ENCODE results near the gene PRMT3. TPM values are rescaled to one million over a fixed set of nuclear protein-coding genes. Genes with fewer than 3 reads are reported as not detected.

Gene PRMT3
- total and polyA plus RNA-seq, 2 donors (not counting 3 experiments of a cell fraction or from before 2014, with no cell fraction given): 6.2 to 13.3 TPM

DNA sequence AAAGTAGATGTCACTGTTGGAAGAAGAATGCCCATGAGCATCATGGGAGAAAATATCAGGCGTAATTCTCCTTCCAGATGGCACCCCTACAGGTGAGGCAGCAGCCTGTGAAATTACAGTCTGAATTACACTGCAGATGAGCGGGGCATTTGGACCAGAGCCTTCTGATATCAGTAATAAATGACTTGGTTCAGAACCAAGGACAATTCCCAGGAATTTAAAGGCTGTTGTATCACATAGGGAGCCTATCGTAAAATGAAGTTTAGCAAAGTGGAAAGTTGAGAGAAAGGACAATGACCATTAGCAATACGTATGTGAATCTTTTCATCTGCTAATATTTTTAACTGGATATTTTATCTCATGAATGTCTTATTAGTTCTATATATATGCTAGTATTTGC is 61.3 kb downstream of the PRMT3 start:
- CTCF ChIA-PET: no interaction called here
- no TSS peak for BruUV-seq (replicated peaks)

More for the DNA sequence above, 61.3 kb downstream of the PRMT3 start:
- H3K27ac ChIP-seq (ENCODE audit: insufficient read depth, low read depth, low read length): no peak overlapping the region
- H3K9me3 ChIP-seq (replicated peaks; ENCODE audit: control insufficient read depth, insufficient read depth, low read length): no peaks in the 10 kb centered on the region
- no peak overlapping the region for H3K4me2 ChIP-seq (ENCODE audit: insufficient read depth, low read length)
- POLR2A ChIA-PET: no interaction called here
- no peaks in the 10 kb centered on the region for H3K27me3 ChIP-seq (ENCODE audit: control insufficient read depth in 2 of 2, insufficient read depth in 2 of 2, low read length in 2 of 2)
- intact Hi-C loops (cut with micrococcal nuclease): no loop called here
- H3K9me1 ChIP-seq (replicated peaks; ENCODE audit: control insufficient read depth, extremely low read depth, insufficient read depth, low read length): no peaks in the 10 kb centered on the region
- FAIRE-seq (no peak), DNase-seq (ENCODE audit: low read depth, low spot score) (no peak)
- no peaks in the 10 kb centered on the region for H3K4me1 ChIP-seq (ENCODE audit: control insufficient read depth, extremely low read depth, insufficient read depth, low read length)
- TF ChIP-seq POLR2AphosphoS5 (IDR thresholded peaks at IDR 0.05; ENCODE audit: insufficient read depth, low read depth, low read length): no peak
- TF ChIP-seq, protein P1, sequence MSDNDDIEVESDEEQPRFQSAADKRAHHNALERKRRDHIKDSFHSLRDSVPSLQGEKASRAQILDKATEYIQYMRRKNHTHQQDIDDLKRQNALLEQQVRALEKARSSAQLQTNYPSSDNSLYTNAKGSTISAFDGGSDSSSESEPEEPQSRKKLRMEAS (IDR thresholded peaks at IDR 0.05; ENCODE audit: insufficient read depth, insufficient read length): no peak
- no peak for TF ChIP-seq JUN (IDR thresholded peaks at IDR 0.05; ENCODE audit: borderline replicate concordance, insufficient read depth, insufficient read length, low read depth)
- TF ChIP-seq, protein P2, sequence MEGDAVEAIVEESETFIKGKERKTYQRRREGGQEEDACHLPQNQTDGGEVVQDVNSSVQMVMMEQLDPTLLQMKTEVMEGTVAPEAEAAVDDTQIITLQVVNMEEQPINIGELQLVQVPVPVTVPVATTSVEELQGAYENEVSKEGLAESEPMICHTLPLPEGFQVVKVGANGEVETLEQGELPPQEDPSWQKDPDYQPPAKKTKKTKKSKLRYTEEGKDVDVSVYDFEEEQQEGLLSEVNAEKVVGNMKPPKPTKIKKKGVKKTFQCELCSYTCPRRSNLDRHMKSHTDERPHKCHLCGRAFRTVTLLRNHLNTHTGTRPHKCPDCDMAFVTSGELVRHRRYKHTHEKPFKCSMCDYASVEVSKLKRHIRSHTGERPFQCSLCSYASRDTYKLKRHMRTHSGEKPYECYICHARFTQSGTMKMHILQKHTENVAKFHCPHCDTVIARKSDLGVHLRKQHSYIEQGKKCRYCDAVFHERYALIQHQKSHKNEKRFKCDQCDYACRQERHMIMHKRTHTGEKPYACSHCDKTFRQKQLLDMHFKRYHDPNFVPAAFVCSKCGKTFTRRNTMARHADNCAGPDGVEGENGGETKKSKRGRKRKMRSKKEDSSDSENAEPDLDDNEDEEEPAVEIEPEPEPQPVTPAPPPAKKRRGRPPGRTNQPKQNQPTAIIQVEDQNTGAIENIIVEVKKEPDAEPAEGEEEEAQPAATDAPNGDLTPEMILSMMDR (IDR thresholded peaks at IDR 0.05; ENCODE audit: extremely low read depth in 1 of 2, insufficient read depth in 1 of 2, low read depth in 1 of 2, low read length in 2 of 2): no peak
- TF ChIP-seq GATA2 (IDR thresholded peaks at IDR 0.05; ENCODE audit: insufficient read depth, insufficient read length, low read depth, low read length): no peak
- TF ChIP-seq FOS (IDR thresholded peaks at IDR 0.05; ENCODE audit: borderline replicate concordance, insufficient read depth, low read length): no peak
- no peak for TF ChIP-seq EZH2 (IDR thresholded peaks at IDR 0.05; ENCODE audit: borderline replicate concordance, low read depth, low read length, severe bottlenecking)
- no peaks in the 10 kb centered on the region for H3K79me2 ChIP-seq (ENCODE audit: control insufficient read depth, insufficient read depth, low read length)
- H2AFZ ChIP-seq (ENCODE audit: low read depth, low read length): no peak overlapping the region
- no peak overlapping the region for H3K9ac ChIP-seq (replicated peaks; ENCODE audit: extremely low read depth, insufficient read depth, low read length)
- dilution Hi-C loops (cut with MboI; ENCODE audit: extremely low pct_ligation_motif_present, low sequenced_read_pairs): no loop called here
- H3K4me3 ChIP-seq (replicated peaks in 1 of 3; ENCODE audit: insufficient read depth in 1 of 3, low read depth in 1 of 3, low read length in 3 of 3): no peak overlapping the region
- H3K36me3 ChIP-seq (ENCODE audit: control insufficient read depth in 2 of 2, extremely low read depth in 1 of 2, insufficient read depth in 2 of 2, low read length in 2 of 2): no peaks in the 10 kb centered on the region
- no peaks in the 10 kb centered on the region for H4K20me1 ChIP-seq (replicated peaks; ENCODE audit: control insufficient read depth, extremely low read depth, insufficient read depth, low read length)
